Raji (cell line): ENCODE data around the gene RASSF1.

Experiments used
- POLR2A ChIP-seq: IDR thresholded peaks from 2 replicates; pipeline ENCODE4 v1.6.1; 2011; ENCODE audit warnings: low read depth, low read length, control low read depth; ENCODE audit not compliant: insufficient read depth

Gene RASSF1

DNA sequence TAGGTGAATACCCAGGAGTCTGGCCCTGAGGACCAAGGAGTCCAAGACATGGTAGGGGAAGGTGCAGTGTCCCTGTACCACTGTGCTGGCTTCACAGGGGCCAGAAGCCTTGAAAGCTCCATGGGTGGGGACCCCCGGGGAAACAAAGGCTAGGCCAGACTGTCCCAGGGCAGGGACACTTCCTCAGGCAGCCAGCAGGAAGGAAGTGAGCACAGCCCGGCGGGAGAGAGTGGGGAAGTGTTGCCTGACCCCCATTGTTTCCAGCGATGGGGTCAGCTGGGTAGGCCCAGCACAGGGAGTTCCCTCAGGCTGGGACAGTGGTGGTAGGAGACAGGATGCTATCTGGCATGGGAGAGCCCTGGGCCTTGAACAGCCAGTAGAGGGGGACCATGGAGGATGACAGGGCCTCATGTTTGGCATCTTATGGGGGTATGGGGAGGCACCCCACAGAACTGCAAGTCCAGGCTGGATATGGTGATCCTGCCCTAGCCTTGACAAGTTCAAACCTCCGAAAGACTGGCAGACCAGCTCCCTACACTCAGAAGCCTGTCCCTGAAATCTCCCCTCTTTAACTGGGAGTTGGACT, 16.9 kb downstream of the RASSF1 start:
- TF ChIP-seq POLR2A = no peak

DNA sequence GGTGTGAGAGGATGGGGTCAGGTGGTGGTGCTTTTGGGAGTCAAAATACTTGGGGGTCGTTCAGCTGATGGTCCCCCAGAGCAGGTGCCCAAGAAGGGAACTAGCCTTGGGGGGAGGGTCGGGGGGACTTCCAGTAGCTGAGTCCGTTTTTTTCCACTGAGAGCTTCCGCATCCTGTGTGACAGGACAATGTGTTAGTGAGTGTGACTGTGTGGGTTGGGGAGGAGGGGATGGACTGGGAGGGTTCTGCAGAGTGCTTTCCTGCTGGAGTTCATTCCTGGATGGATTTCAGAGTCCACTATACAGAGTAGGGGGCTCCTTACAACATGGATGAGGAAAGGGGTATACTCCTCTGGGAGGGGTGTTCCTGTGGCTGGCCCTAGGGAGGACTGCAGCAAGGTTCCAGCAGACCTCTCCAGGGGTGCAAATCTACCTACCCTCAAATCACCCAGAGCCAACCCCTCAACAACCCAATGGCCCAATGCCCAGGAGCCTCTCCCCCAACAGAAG, 17.5 kb downstream of the RASSF1 start:
- no peak for TF ChIP-seq POLR2A

DNA sequence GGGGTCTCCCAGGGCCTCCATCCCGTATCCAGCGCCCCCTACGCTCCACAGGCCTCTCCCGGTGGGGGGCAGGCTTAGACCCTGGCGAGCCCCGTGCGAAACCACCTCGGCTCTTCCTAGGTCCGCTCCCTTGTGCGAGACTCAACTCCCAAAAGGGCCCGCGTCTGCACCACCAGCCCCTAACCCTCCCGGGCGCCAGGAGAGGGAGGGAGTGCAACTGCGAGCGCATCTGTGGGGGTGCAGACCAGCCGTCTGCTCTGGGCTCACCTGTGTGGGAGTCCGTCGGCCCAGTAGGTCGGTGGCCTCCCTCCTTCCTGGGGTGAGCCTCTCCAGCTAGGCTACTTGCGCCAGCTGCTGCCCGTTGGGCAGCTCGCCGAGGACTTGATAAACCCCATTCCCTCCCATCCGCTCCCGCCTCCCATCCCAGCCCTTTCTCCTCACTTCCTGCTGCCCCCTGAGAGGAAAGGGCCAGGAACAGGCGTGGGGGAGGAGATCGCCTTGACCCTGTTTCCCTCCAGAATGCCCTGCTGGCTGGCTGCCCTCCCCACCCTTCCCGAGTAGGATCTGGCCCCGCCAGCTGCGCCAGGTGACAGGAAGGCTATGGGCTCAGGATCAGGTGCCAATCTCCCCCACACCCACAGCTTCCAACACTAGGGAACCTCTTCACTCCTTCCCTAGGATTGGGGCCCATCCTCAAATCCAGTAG, 18.1 kb downstream of the RASSF1 start, which contains the start of gene HYAL2:
HYAL2 (minus strand) TSS at position 360 of the 706 bp plus-strand sequence. CDS start 2,256 bp downstream, outside the sequence.
- TF ChIP-seq POLR2A = no peak

DNA sequence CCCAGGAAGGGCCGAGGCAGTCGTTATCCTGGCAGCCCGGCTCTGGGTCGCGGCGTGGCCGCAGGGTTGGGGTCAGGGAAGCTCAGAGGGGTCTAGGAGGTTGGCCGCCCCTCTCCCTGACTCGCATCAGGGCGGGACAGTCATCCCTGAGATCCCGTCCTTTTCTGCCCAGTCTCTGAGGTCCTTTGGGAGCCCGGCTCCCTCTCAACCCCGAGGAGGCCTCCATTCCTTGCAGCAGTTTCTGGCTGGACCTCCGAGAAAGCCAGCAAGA, 18.6 kb downstream of the RASSF1 start:
- TF ChIP-seq POLR2A = no peak

DNA sequence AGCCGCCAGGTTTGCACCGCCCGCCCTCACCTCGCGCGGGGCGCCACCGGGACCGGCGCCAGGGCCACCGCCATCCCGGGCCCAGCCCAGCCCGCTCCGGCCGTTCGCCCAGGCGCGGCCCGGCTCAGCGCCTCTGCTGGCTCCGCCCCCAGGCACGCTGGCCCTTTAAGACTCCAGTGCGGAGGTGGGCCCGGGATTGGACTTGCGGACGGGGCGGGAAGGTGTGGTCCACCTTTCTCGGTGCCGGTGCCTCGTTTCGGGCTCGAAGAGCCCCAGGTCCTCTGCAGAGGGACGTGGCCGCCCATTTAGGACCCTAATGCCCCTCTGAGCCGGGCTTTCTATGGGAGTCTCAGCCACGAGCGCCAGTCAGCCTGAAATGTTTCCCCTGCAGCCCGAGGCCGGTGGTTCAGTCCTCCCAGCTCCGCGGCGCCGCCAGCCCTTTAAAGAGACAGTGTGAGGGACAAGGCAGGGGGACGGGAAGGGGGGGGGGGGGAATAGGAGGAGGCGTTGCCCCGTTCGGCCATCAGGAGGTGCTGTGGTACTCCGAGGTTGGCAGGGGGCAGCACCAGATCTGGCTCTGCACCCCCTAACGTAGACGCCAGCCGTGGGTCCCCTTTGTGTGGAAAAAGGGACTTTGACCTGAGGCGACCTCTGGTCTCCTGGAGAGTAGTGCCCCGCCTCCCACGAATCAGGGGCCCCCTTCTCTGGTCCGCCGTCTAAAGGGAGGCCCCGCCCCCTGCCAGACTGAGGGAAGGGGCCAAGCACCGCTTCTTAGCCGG, 19.1 kb downstream of the RASSF1 start:
- peak; percentile 68 for TF ChIP-seq POLR2A

DNA sequence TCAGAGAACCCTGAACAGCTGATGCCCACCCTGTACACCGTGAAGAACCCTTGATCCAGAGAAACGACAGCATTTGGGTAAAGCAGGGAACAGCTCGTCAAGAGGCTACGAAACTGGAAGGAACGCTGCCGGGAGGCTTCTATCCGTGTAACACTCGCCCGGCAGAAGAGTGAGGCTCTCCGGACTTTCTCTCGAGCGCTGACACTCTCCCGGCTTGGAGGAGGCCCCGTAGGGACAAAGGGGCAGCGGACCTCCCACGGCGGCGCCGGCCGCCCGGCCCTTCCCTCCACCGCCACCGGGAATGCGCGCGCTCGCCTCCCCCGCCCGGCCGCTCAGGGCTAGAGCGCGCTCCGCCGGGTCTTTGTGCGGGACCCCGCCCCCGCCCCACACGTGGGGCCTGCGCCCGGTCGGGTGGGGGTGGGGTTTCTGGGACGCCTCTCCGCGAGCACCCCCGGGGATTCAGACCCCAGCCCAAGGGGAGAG, 19.7 kb downstream of the RASSF1 start:
- TF ChIP-seq POLR2A = no peak

DNA sequence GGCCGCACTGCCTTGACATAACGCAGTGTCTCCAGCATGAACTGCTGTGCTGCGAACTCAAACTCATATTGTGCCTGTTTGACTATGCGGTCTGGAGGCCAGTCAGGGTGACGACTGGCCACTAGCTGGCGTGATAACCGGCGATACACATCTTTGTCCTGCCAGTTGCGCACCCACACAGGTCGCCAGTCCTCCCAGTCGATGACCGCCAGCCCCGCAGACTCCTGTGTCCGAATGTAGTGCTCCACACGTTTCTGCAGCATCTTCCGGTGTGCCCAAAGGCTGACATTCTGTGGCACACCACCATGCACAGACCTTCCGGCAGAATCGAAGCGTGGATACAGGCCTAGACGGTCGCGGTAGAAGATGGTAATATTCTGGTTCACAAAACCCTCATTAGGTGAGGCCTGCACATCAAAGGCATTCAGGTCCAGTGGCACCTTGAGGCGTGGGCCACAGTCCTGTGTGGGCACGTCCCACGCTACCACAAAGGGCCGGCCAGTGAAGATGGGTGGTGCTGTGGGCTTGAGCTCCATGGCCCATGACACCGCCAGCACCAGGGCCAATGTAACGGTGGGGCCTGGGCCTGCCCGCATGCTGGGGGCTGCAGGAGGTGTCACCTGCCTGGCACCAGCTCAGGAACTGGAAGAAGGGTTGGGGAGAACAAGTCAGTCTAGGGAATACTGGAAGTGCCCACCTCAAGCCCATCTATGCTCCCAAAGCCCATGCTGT, 20.6 kb downstream of the RASSF1 start:
- TF ChIP-seq POLR2A = no peak

DNA sequence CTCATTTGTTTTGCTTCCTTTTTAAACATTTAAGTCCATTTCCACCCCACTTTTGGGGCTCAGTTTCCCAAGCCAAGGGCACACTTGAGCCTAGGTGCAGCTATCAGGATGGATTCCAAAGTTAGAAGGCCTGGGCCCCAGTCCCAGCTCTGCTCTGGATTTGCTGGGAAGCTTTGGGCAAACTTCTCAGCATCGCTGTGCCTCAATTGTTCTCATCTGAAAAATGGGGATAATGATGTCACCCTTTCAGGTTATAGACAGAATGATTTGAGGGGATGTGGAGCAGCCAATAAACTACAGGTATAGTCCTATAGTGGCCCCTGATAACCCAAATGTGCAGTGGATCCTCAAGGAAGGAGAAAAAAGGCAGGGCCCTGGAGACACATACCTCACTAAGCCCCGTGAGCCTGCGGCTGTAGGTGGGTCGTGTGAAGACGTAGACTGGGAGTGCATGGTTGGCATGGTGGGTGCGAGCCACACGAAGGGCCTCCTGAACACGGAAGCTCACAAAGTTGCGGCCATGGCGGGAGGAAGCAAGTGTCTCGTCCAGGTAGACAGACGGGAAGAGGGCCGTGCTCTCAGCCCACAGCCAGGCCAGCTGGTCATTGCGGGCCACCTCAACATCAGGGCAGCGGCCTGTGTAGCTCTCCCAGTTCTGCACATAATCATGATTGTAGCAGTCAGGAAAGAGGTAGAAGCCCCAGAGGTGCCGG, 21.3 kb downstream of the RASSF1 start:
- TF ChIP-seq POLR2A = no peak

DNA sequence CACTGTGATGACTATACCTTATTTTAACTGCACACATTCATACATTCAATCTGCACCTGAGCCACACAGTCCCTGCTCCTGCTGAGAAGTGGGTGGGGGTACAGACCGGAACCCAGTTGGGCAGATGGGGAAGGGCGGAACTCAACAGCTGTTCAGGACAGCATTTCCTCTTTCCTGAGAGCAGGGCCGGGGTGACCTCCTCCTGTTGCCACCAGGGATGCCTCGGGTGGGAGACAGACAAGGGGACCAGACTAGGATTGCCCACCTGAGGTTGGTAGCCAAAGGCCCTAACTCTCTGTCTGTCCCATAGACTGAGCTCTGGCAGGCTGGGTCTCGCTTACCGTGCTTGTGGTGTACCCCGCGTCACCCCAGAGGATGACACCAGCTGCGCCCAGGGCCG, 22.0 kb downstream of the RASSF1 start:
- TF ChIP-seq POLR2A = no peak

DNA sequence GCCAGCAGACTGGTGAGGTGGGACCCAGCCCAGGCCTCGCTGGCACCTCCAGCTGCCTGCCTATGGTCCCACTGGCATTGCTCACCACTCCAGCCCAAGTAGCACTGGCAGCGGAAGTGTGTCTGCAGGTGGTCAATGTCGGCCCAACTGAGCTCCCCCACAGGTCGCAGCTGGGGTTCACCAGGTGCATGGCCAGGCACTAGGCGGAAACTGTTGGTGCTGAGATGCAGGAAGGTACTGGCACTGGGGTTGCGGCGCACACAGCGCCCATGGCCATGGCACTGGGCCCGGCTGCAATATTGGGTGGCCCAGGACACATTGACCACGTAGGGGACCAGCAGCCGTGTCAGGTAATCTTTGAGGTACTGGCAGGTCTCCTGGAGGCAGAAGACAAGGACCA, 22.5 kb downstream of the RASSF1 start:
- no peak for TF ChIP-seq POLR2A

DNA sequence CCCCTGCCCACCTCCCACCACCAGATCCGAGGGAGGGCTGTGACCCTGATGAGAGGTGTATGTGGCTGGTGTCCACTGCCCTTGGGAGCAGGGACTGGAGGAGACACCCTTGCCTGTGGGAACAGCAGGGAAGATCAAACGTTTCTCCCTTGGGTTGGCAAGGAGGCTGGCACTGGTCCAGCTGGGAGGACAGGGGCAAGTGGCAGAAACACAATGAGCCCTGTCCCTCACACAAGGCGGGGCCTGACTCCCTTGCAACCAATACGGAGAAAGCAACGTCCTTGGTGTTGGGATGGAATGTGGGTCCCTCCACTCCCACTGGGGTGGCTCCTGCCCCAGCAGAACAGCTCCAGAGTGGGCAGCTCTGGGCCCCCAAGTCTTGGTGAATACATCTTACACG, 23.3 kb downstream of the RASSF1 start:
- no peak for TF ChIP-seq POLR2A

DNA sequence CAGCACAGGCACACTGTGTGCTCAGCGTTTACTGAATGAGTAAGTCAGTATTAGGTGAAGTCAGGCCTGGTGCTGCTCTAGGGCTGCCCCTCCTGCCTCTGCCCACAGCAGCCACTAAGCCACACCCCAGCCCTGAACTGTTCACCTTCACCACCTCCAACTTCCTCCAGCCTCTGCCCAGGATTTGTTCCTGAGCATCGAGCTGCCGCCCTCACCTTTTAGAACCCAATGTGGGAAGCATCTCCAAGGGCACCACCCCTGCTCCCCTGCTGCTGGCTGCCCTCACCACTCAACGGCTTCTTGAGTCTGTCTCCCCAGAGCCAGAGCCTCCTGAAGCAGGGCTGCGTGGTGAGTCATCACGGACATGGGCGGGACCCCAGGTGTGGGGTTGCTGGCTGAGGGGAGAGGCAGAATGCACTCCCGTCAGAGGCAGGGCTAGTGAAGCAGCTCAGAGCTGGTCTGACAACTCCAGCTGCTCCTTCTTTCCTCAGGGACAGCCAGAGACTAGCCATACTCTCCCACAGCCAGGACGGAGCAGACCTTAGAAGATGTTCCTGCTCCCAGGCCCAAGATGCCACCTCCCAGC, 23.9 kb downstream of the RASSF1 start:
- TF ChIP-seq POLR2A = no peak

DNA sequence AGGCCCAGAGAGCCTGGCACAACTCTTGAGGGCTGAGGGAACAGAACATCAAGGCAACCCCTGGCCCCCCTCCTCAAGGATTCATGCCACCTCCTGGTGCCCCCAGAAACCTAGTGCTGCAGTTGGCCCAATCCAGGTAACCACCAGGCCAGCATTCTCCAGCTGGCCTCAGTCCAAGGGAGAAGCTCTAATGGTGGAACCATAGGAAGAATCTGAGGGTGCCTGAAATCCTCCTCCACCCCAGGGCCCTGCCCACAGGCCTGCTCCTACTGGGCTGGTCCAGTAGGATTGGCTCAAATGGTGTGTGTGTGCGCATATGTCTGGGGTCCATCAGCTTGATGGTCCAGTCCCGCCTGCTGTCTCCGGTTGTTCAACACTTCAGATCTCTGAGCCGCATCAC, 25.8 kb downstream of the RASSF1 start:
- no peak for TF ChIP-seq POLR2A

DNA sequence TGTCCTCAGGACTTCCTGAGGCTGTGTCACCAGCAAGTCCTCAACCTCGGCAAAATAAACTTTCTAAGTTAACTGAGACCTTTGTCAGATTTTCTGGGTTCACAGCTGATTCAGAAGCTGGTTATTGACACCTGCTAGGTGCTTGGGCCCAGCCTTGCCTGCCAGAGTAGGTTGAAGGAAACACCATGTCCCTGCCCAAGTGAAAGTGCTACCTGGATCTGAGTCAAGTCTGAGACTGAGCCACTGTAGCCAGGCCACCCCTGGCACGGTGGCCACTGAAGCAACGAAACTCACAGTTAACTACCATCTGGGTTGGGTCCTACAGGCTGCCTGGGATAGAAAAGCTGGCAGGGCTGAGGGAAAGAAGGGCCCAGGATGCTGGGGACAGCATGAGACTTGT, 26.3 kb downstream of the RASSF1 start:
- TF ChIP-seq POLR2A = no peak
